ENCODE data around the gene RPAP3.
"Not testable (repeated sequence)": the region's sequence is repeated elsewhere in the genome, so short reads cannot be mapped to it uniquely, and the experiment has no call there.

Gene RPAP3

GRCh38 chr12:47667935-47668334, 37.9 kb downstream of the RPAP3 start:
- DNase-seq, result not testable (repeated sequence)

- peak in 1 of 2 donors; percentile 12 for DNase-seq
These were observed 53.2 kb downstream of the RPAP3 start for GRCh38 chr12:47652521-47653234.

- DNase-seq, result peak; percentile 38 to 84
These were observed 54.2 kb downstream of the RPAP3 start for GRCh38 chr12:47651368-47652254.

GRCh38 chr12:47650469-47650868, 55.4 kb downstream of the RPAP3 start:
- no peak for DNase-seq

GRCh38 chr12:47649381-47649780, 56.4 kb downstream of the RPAP3 start:
- DNase-seq, result no peak

GRCh38 chr12:47648056-47648579, 57.7 kb downstream of the RPAP3 start:
- DNase-seq, result no peak

- not testable (repeated sequence) for DNase-seq
These were observed 63.5 kb downstream of the RPAP3 start for GRCh38 chr12:47642310-47642709.

- no peak for DNase-seq
These were observed 68.7 kb downstream of the RPAP3 start for GRCh38 chr12:47636908-47637780.

- not testable (repeated sequence) for DNase-seq
These were observed 70.1 kb downstream of the RPAP3 start for GRCh38 chr12:47635770-47636169.

- no peak for DNase-seq
These were observed 71.7 kb downstream of the RPAP3 start for GRCh38 chr12:47634127-47634526.

GRCh38 chr12:47621960-47622359, 83.9 kb downstream of the RPAP3 start:
- no peak for DNase-seq

GRCh38 chr12:47617476-47617875, 88.4 kb downstream of the RPAP3 start:
- DNase-seq, result no peak

- DNase-seq, result no peak
These were observed 89.4 kb downstream of the RPAP3 start for GRCh38 chr12:47616440-47616839.

- no peak for DNase-seq
These were observed 90.1 kb downstream of the RPAP3 start for GRCh38 chr12:47615711-47616110.

- no peak for DNase-seq
These were observed 91.3 kb downstream of the RPAP3 start for GRCh38 chr12:47614521-47614920.

GRCh38 chr12:47612953-47613352, 92.9 kb downstream of the RPAP3 start:
- DNase-seq, result no peak

- no peak for DNase-seq
These were observed 93.9 kb downstream of the RPAP3 start for GRCh38 chr12:47611906-47612305.

Measured in hippocampal formation (tissue), 2 donors.